Small intestine (tissue), 7 donors: ENCODE results near the gene GYPA. TPM values are rescaled to one million over a fixed set of nuclear protein-coding genes. Genes with fewer than 3 reads are reported as not detected.
"Not testable (repeated sequence)": the region's sequence is repeated elsewhere in the genome, so short reads cannot be mapped to it uniquely, and the experiment has no call there.

Source experiments
- DNase-seq, 2 donors: peaks; one replicate each; pipeline versions ENCODE4 v3.0.0 to v3.0.0-alpha.2; 2013
- FAIRE-seq: peaks from 2 replicates; lab custom pipeline; 2012; peaks lifted over from hg19 to GRCh38; lab: Jason Lieb, UNC
- H3K27ac ChIP-seq, 3 donors: one replicate each; pipeline ENCODE4 v1.5.1; 2013; ENCODE audit warnings: low read length in 2 of 3, mild to moderate bottlenecking in 2 of 3, control low read depth in 1 of 3, inconsistent platforms in 1 of 3, low read depth in 1 of 3, moderate library complexity in 1 of 3
- H3K27me3 ChIP-seq, 3 donors: one replicate each; pipeline ENCODE4 v1.6.1; 2013; ENCODE audit warnings: low read length in 3 of 3, inconsistent platforms in 1 of 3; ENCODE audit not compliant: control insufficient read depth in 3 of 3, insufficient read depth in 3 of 3
- H3K36me3 ChIP-seq, 3 donors: one replicate each; pipeline ENCODE4 v1.6.1; 2013; ENCODE audit warnings: low read length in 3 of 3, inconsistent platforms in 1 of 3, low read depth in 1 of 3, mild to moderate bottlenecking in 1 of 3, moderate library complexity in 1 of 3; ENCODE audit not compliant: control insufficient read depth in 3 of 3, insufficient read depth in 2 of 3
- H3K4me1 ChIP-seq, 3 donors: one replicate each; pipeline ENCODE4 v1.6.1; 2013; ENCODE audit warnings: low read length in 2 of 3, inconsistent platforms in 1 of 3, low read depth in 1 of 3, mild to moderate bottlenecking in 1 of 3, moderate library complexity in 1 of 3; ENCODE audit not compliant: control insufficient read depth in 3 of 3, insufficient read depth in 2 of 3
- H3K4me3 ChIP-seq, 3 donors: one replicate each; pipeline ENCODE4 v1.5.1; 2013; ENCODE audit warnings: low read length in 3 of 3, control low read depth in 1 of 3, inconsistent platforms in 1 of 3, low read depth in 1 of 3, mild to moderate bottlenecking in 1 of 3, moderate library complexity in 1 of 3
- H3K9me3 ChIP-seq, 2 donors: one replicate each; pipeline ENCODE4 v1.6.1; 2013; ENCODE audit warnings: low read depth in 1 of 2, low read length in 1 of 2; ENCODE audit not compliant: control insufficient read depth in 2 of 2, insufficient read depth in 1 of 2
- WGBS, 3 donors: extraction: QIAGEN DNeasy Blood & Tissue Kit; methylation state at CpG; one replicate each; pipeline ENCODE4 v1.1.7; 2013; 5-methylcytosine and 5-hydroxymethylcytosine counted together
- polyA plus RNA-seq, 4 donors: library from polyadenylated mRNA; stranded (reverse) in 3 of 4; unstranded in 1 of 4; fragments of 200-250 nt in 3 of 4; fragments of 120-200 nt in 1 of 4; gene quantifications; one replicate each; pipeline versions ENCODE4 v1.2.1 to v1.2.3, GENCODE V29; 2013
- donor health status: healthy with polysubstance abuse.
- donor health status: control.
- donor health status: control.
- donor health status: Bipolar disorder and iron deficiency.
- donor health status: healthy.

Gene GYPA
- polyA plus RNA-seq, 4 donors = 0.40 TPM; not detected in 3

GRCh38 chr4:144123982-144124635, 16.4 kb downstream of the GYPA start:
- not testable (repeated sequence) for H3K9me3 ChIP-seq, H3K4me3 ChIP-seq, FAIRE-seq, H3K27me3 ChIP-seq, H3K4me1 ChIP-seq, DNase-seq, H3K36me3 ChIP-seq, H3K27ac ChIP-seq
- WGBS, 3 donors = 52 to 73% (median 67%) methylated on average over 3 to 4 of the region's 4 CpGs

GRCh38 chr4:144123269-144123668, 17.2 kb downstream of the GYPA start:
- not testable (repeated sequence) for H3K27me3 ChIP-seq, H3K4me3 ChIP-seq, H3K36me3 ChIP-seq, H3K27ac ChIP-seq, H3K9me3 ChIP-seq, DNase-seq, FAIRE-seq, H3K4me1 ChIP-seq
- WGBS, 3 donors = 67 to 93% (median 73%) methylated on average over 2 to 3 of the region's 3 CpGs

- FAIRE-seq, H3K4me1 ChIP-seq, H3K36me3 ChIP-seq, H3K27me3 ChIP-seq, DNase-seq, H3K4me3 ChIP-seq, H3K27ac ChIP-seq, H3K9me3 ChIP-seq: not testable (repeated sequence)
- 70 to 85% (median 70%) methylated on average over 4 to 5 of the region's 5 CpGs for WGBS, 3 donors
These were observed 20.8 kb downstream of the GYPA start for GRCh38 chr4:144119752-144120151.

- H3K27me3 ChIP-seq = no peaks in the 10 kb centered on the region
- H3K4me1 ChIP-seq = no peaks in the 10 kb centered on the region
- H3K4me3 ChIP-seq = no peak overlapping the region
- WGBS, 3 donors = 35 to 54% (median 43%) methylated on average over 4 of the region's 4 CpGs
- no peaks in the 10 kb centered on the region for H3K9me3 ChIP-seq
- H3K27ac ChIP-seq = no peak overlapping the region
- FAIRE-seq = no peak
- no peak for DNase-seq
- no peaks in the 10 kb centered on the region for H3K36me3 ChIP-seq
These were observed 25.0 kb downstream of the GYPA start for GRCh38 chr4:144115519-144115918.

GRCh38 chr4:144113546-144113945, 27.0 kb downstream of the GYPA start:
- DNase-seq = no peak
- Histone ChIP-seq H3K36me3 (no peaks in the 10 kb centered on the region), H3K27me3 (no peaks in the 10 kb centered on the region), H3K4me1 (no peaks in the 10 kb centered on the region), H3K9me3 (no peaks in the 10 kb centered on the region), H3K27ac (no peak overlapping the region), H3K4me3 (no peak overlapping the region)
- FAIRE-seq = no peak
- WGBS, 3 donors = 78 to 86% (median 81%) methylated on average over 2 of the region's 2 CpGs

GRCh38 chr4:144104509-144105130, 35.9 kb downstream of the GYPA start:
- Histone ChIP-seq H3K4me3 (no peak overlapping the region), H3K36me3 (no peaks in the 10 kb centered on the region), H3K9me3 (no peaks in the 10 kb centered on the region), H3K27me3 (no peaks in the 10 kb centered on the region), H3K27ac (no peak overlapping the region), H3K4me1 (no peaks in the 10 kb centered on the region)
- DNase-seq (no peak), FAIRE-seq (no peak)
- 69 to 82% (median 75%) methylated on average over 6 of the region's 6 CpGs for WGBS, 3 donors

GRCh38 chr4:144097776-144098175, 42.7 kb downstream of the GYPA start:
- not testable (repeated sequence) for H3K27ac ChIP-seq, H3K9me3 ChIP-seq, H3K4me1 ChIP-seq, H3K27me3 ChIP-seq, DNase-seq, H3K36me3 ChIP-seq, H3K4me3 ChIP-seq
- 80 to 90% (median 87%) methylated on average over 2 of the region's 2 CpGs for WGBS, 3 donors
- peak; percentile 23 for FAIRE-seq

GRCh38 chr4:144093995-144094394, 46.5 kb downstream of the GYPA start:
- FAIRE-seq, H3K4me1 ChIP-seq, H3K27ac ChIP-seq, H3K4me3 ChIP-seq, DNase-seq, H3K36me3 ChIP-seq, H3K27me3 ChIP-seq, H3K9me3 ChIP-seq: not testable (repeated sequence)
- 38 to 66% (median 40%) methylated on average over 3 to 4 of the region's 4 CpGs for WGBS, 3 donors
